Stimulated activated CD4-positive, alpha-beta T cell treated with anti-CD3 and anti-CD28 coated beads, Interleukin-1b, Interleukin-23, amount 100 ng/mL, for 1 hour (primary cell): ENCODE data around the gene PIN4.
"Not testable (repeated sequence)": the region's sequence is repeated elsewhere in the genome, so short reads cannot be mapped to it uniquely, and the experiment has no call there.

Source experiments
- DNase-seq, 2 donors: peaks; one replicate each; pipeline ENCODE4 v3.0.0-alpha.2; 2020; ENCODE audit warnings: low read depth in 2 of 2

Gene PIN4

GRCh38 chrX:72181178-72182125, at the start of gene PIN4:
Gene PIN4, plus strand, starts transcription at chrX:72181757. Its CDS starts 29 bp downstream, at chrX:72181786.
- peak; percentile 48 to 51 for DNase-seq

DNA sequence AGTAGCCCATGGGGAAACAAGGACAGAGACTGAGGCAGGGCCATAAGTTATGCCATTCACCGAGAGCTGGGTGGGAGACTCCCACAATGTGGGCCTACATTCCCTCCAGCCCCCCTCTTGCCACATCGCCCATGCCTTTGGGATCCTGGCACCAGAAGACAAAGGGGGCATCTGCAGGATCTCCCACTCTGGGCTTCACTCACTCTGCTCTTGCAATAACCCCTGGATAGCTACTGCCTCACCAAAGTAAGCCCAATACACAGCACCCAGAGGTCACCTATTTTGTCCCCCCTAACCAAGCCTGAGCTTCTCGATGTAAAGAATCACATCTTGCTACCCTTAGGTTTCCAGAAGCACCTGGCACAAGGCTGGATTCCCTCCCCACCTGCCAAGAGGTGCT, 49.1 kb upstream of the PIN4 start:
- no peak for DNase-seq

- no peak for DNase-seq
Measured at GRCh38 chrX:72133851-72134546, 47.6 kb upstream of the PIN4 start.

DNA sequence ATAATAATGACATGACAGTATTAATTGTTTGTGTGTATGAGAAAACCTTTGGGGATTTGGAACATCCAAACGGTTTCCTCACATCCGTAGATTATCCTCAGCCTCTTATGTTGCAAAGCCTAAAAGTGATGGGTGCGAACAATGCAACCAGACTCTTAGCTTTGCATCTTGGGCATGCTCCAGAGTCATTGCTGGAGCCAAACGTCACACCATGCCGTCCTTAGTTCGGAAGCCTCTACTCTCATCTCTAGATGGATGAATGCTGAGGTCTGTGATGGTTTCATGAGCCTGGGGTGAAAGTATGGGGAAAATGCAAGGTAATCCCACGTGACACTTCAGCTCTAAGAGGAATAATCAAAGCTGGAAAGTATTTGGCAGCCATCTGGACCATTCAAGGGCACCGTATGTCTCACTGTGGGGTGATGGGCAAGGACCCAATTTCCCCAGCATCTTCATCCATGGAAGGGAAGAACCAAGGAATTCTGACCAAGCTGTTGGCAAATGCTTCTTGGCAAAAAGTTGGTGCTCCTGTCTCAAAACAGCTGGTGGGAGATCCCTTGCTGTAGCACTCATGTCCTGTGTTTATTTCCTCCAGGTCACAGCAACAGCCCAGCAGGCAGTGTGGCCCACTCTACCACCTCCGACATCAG, 43.6 kb upstream of the PIN4 start:
- DNase-seq = no peak

DNA sequence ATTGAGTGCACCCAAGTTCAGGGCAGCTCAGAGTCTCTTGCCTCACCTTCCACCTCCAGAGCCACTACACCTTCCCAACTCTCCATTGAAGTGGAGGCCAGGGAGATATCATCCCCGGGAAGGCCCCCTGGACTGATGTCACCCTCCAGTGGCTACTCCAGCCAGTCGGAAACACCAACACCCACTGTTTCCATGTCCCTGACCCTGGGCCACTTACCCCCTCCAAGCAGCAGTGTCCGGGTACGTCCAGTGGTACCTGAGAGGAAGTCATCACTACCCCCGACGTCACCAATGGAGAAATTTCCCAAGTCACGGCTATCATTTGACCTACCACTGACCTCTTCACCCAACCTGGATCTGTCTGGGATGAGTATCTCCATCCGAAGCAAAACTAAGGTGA, 42.0 kb upstream of the PIN4 start:
- no peak for DNase-seq

- no peak for DNase-seq
Measured at GRCh38 chrX:72141372-72142004, 40.1 kb upstream of the PIN4 start.

GRCh38 chrX:72142094-72142793, 39.3 kb upstream of the PIN4 start:
- DNase-seq = no peak

GRCh38 chrX:72142794-72143608, 38.6 kb upstream of the PIN4 start:
- DNase-seq = no peak

DNA sequence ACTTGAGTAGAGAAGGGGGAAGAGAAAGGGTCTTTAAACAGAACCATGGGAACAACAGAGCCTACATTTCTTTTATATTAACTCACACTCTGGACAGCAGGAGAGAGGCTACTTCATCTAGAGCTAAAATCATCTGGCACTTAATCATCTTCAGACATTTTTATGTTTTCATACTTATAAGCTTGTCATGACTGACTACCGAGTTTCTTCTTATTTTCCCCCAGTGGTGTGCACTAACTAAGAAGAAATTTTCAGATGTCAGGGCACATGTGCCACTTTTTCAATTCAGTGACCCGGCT, 38.0 kb upstream of the PIN4 start:
- DNase-seq = no peak

DNA sequence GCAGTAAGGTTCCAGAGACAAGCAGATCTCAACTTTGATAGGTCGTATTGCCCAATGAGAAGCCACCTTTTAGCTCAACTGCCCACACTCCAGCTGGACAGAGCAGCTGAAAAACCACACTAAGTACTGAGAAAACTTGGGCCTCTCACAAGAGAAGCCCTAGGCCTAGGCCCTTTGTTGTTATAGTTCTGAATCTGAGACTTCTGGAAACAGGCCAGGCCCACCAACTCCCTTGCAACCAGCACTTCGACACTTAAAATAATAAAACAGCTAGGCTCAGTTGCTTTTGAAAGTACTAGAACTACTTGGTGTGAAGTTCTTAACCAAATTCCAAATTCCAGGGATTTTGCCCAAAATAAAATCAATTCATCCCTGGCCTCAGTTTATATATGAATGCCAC, 36.4 kb upstream of the PIN4 start:
- DNase-seq = no peak

DNA sequence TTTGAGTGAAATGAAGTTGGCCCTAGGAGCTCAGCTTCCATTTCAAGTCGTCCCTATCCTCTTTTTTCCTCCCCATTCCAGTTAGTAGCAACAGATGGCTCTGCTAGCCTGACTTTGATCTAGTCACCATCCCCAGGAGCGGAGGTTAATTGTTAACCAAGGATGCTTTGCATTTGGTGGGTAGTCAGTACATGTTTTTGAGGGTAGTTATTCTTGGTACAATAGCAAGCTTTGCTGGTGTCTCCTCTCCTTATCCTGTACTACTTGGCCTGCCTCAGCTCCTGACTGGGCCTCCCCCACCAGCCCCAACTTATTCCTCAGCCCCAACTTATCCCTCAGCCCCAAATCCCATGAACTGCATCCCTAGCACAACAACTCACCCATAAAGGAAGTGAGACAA, 35.0 kb upstream of the PIN4 start:
- DNase-seq = no peak

DNA sequence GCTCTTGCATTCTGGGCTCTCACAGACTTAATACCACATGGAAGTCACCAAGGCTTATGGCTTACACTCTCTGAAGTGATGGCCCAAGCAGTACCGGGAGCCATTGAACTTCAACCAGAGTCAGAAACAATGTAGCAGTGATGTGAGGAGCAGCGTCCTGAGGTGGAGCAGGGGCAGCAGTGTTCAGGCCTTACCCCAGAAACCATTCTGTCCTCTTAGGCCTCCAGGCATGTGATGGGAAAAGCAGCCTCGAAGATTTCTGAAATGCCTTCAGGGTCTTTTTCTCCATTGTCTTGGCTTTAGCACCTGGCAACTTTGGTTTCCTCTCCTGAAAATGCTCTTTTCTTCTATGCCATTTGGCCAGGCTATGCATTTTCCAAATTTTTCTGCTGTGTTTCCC, 22.8 kb upstream of the PIN4 start:
- no peak for DNase-seq

DNA sequence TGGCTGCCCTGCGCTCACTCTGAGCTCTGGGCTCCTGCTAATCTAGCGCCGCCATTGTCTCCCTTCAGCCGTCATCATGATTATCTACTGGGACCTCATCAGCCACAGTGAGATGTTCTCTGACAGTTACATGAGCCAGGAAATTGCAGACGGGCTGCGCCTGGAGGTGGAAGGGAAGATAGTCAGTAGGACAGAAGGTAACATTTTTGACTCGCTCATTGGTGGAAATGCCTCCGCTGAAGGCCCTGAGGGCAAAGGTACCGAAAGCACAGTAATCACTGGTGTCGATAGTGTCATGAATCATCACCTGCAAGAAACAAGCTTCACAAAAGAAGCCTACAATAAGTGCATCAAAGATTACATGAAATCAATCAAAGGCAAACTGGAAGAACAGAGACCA, 21.8 kb upstream of the PIN4 start:
- no peak for DNase-seq

DNA sequence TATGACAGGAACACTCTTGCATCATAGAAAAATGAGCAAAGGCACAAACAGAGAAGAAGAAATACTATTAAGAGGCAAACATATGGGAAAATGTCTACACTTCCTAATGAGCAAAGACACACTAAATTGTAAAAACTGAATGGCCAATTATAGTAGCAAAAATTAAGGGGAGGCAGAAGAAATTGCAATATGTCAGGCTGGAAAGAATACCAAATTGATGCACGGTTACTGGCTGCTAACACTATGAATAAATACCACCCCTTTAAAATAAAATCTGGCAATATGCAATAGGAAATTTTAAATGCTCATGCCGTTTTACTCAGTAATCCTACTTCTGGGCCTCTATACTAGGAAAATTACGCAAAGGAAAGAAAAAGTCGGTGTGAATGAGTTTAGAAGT, 16.0 kb upstream of the PIN4 start:
- DNase-seq = no peak

- peak in 1 of 2 donors; percentile 6 for DNase-seq
Measured at GRCh38 chrX:72169008-72169728, 12.4 kb upstream of the PIN4 start.

GRCh38 chrX:72176289-72176688, 5.3 kb upstream of the PIN4 start:
- not testable (repeated sequence) for DNase-seq

DNA sequence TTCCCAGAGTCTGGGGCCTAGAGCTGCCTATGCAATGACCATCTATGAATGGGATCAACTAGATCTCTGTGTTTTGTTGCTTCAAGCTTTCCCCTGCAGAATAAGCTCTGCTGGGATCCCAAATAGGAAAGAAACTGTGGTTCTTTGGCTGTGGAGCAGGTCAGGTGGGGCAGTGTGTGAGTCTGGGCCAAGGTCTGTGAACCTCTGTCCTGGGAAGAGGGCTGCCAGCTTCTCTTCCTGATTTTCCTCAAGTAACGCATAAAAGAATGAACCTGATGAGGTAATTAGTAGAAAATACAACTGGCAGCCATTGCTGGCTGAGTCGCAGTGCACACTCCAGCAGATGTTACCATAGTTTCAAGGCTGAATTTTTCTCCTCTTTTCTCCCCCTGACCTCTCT, 4.6 kb upstream of the PIN4 start:
- no peak for DNase-seq

- DNase-seq = no peak
Measured at GRCh38 chrX:72180539-72180938, 1.0 kb upstream of the PIN4 start.

GRCh38 chrX:72182924-72183323, 1.4 kb downstream of the PIN4 start:
- DNase-seq = no peak
